HG03196 (cell line): ENCODE measurements around the gene ZNF667.

Source experiments
- ATAC-seq: cut with Tn5 transposase; IDR thresholded peaks from one replicate; pipeline ENCODE4 v1.9.1; 2021; ENCODE audit not compliant: unreplicated experiment

Gene ZNF667

GRCh38 chr19:56393119-56394012 lies 83.8 kb downstream of the ZNF667 start, which contains the start of gene ZNF582:
TSS of gene ZNF582 (minus strand) at chr19:56393534. CDS start at chr19:56391752, 1,782 bp downstream.
- ATAC-seq: peak; percentile 86
